H9 (cell line): ENCODE measurements around the gene VENTX. TPM values are rescaled to one million over a fixed set of nuclear protein-coding genes. Genes with fewer than 3 reads are reported as not detected.

Experiments used
- DNase-seq: peaks from one replicate; pipeline ENCODE4 v3.0.0-alpha.2; 2017
- H2AFZ ChIP-seq: one replicate; pipeline ENCODE4 v1.6.1; 2013; ENCODE audit warnings: mild to moderate bottlenecking, low read length, control low read depth, moderate library complexity
- H2AK5ac ChIP-seq: 2 replicates; pipeline ENCODE4 v1.6.1; 2013; ENCODE audit warnings: low read length, control low read depth, mixed read lengths; ENCODE audit not compliant: insufficient read length
- H2BK120ac ChIP-seq: one replicate; pipeline ENCODE4 v1.6.1; 2013; ENCODE audit warnings: low read depth, mild to moderate bottlenecking, low read length, control low read depth, inconsistent platforms; ENCODE audit not compliant: poor library complexity, severe bottlenecking
- H2BK12ac ChIP-seq: 2 replicates; pipeline ENCODE4 v1.6.1; 2013; ENCODE audit warnings: low read length, control low read depth, mixed read lengths, low read depth; ENCODE audit not compliant: insufficient read length
- H2BK15ac ChIP-seq: 2 replicates; pipeline ENCODE4 v1.6.1; 2013; ENCODE audit warnings: low read depth, low read length, control low read depth
- H2BK20ac ChIP-seq: one replicate; pipeline ENCODE4 v1.6.1; 2013; ENCODE audit warnings: low read depth, mild to moderate bottlenecking, low read length, control low read depth, inconsistent platforms; ENCODE audit not compliant: poor library complexity, severe bottlenecking
- H2BK5ac ChIP-seq: 2 replicates; pipeline ENCODE4 v1.6.1; 2013; ENCODE audit warnings: low read length, control low read depth, mixed read lengths; ENCODE audit not compliant: insufficient read length
- H3K14ac ChIP-seq: 2 replicates; pipeline ENCODE4 v1.6.1; 2013; ENCODE audit warnings: low read length, control low read depth; ENCODE audit not compliant: insufficient read depth
- H3K18ac ChIP-seq: 2 replicates; pipeline ENCODE4 v1.6.1; 2013; ENCODE audit warnings: low read depth, mild to moderate bottlenecking, mixed read lengths, low read length, control low read depth; ENCODE audit not compliant: insufficient read length
- H3K23ac ChIP-seq: 2 replicates; pipeline ENCODE4 v1.6.1; 2013; ENCODE audit warnings: low read length, control low read depth, mixed read lengths, low read depth; ENCODE audit not compliant: insufficient read length
- H3K23me2 ChIP-seq: 2 replicates; pipeline ENCODE4 v1.6.1; 2013; ENCODE audit warnings: low read depth, mild to moderate bottlenecking, mixed read lengths, low read length, control low read depth; ENCODE audit not compliant: insufficient read length, poor library complexity, severe bottlenecking
- H3K27ac ChIP-seq: 2 replicates; pipeline ENCODE4 v1.5.1; 2013; ENCODE audit warnings: low read length, control low read depth, mixed read lengths, low read depth; ENCODE audit not compliant: insufficient read length
- H3K27me3 ChIP-seq: 2 replicates; pipeline ENCODE4 v1.6.1; 2013; ENCODE audit warnings: low read length, control low read depth, inconsistent platforms; ENCODE audit not compliant: insufficient read depth
- H3K4ac ChIP-seq: 2 replicates; pipeline ENCODE4 v1.6.1; 2013; ENCODE audit warnings: low read depth, mild to moderate bottlenecking, control low read depth, inconsistent platforms, low read length, moderate library complexity
- H3K4me1 ChIP-seq: 2 replicates; pipeline ENCODE4 v1.6.1; 2013; ENCODE audit warnings: low read length, control low read depth, inconsistent platforms; ENCODE audit not compliant: insufficient read depth
- H3K4me2 ChIP-seq: 2 replicates; pipeline ENCODE4 v1.6.1; 2013; ENCODE audit warnings: low read length, control low read depth, mixed read lengths; ENCODE audit not compliant: insufficient read length, insufficient read depth
- H3K56ac ChIP-seq: 2 replicates; pipeline ENCODE4 v1.6.1; 2013; ENCODE audit warnings: low read depth, mild to moderate bottlenecking, mixed read lengths, low read length, control low read depth; ENCODE audit not compliant: insufficient read length
- H3K79me1 ChIP-seq: 2 replicates; pipeline ENCODE4 v1.6.1; 2013; ENCODE audit warnings: low read depth, mild to moderate bottlenecking, moderate library complexity, low read length, control low read depth, inconsistent platforms; ENCODE audit not compliant: insufficient read depth, poor library complexity, severe bottlenecking
- H3K79me2 ChIP-seq: 2 replicates; pipeline ENCODE4 v1.6.1; 2013; ENCODE audit warnings: low read length, control low read depth, inconsistent platforms; ENCODE audit not compliant: insufficient read depth
- H3K9ac ChIP-seq: 2 replicates; pipeline ENCODE4 v1.6.1; 2013; ENCODE audit warnings: low read length, control low read depth, mixed read lengths; ENCODE audit not compliant: insufficient read length; ENCODE audit errors: extremely low read depth
- H3K9me3 ChIP-seq: one replicate; pipeline ENCODE4 v1.6.1; 2013; ENCODE audit warnings: low read depth, low read length, inconsistent platforms; ENCODE audit not compliant: control insufficient read depth
- H3T11ph ChIP-seq: one replicate; pipeline ENCODE4 v1.6.1; 2013; ENCODE audit warnings: mild to moderate bottlenecking, low read length, control low read depth, inconsistent platforms
- H4K20me1 ChIP-seq: one replicate; pipeline ENCODE4 v1.6.1; 2013; ENCODE audit not compliant: control insufficient read depth, insufficient read length, insufficient read depth
- H4K5ac ChIP-seq: 2 replicates; pipeline ENCODE4 v1.6.1; 2013; ENCODE audit warnings: low read depth, mild to moderate bottlenecking, mixed read lengths, low read length, control low read depth; ENCODE audit not compliant: insufficient read length
- H4K8ac ChIP-seq: replicated peaks from 2 replicates; pipeline ENCODE4 v1.6.1; 2013; ENCODE audit warnings: low read length, control low read depth, mixed read lengths, low read depth; ENCODE audit not compliant: insufficient read length
- H4K91ac ChIP-seq: 2 replicates; pipeline ENCODE4 v1.6.1; 2013; ENCODE audit warnings: low read depth, mild to moderate bottlenecking, moderate library complexity, mixed read lengths, low read length, control low read depth; ENCODE audit not compliant: insufficient read length
- H3K27ac Mint-ChIP-seq, 3 experiments: 2 replicates in 2 of 3; 3 replicates in 1 of 3; pipeline ENCODE4 v1.8.0; 2020 to 2021; ENCODE audit warnings: mixed read lengths in 3 of 3, mild to moderate bottlenecking in 1 of 3, moderate library complexity in 1 of 3
- H3K27me3 Mint-ChIP-seq: 2 replicates; pipeline ENCODE4 v1.8.0; 2021; ENCODE audit warnings: low read depth, mild to moderate bottlenecking, moderate library complexity, mixed read lengths
- H3K36me3 Mint-ChIP-seq, 3 experiments: 2 replicates in 2 of 3; 3 replicates in 1 of 3; pipeline ENCODE4 v1.8.0; 2020 to 2021; ENCODE audit warnings: low read depth in 3 of 3, mixed read lengths in 3 of 3; ENCODE audit not compliant: insufficient read depth in 1 of 3
- H3K4me1 Mint-ChIP-seq, 2 experiments: 2 replicates each; pipeline ENCODE4 v1.8.0; 2020; ENCODE audit warnings: mixed read lengths in 2 of 2
- H3K4me3 Mint-ChIP-seq, 2 experiments: 2 replicates in 1 of 2; 3 replicates in 1 of 2; pipeline ENCODE4 v1.8.0; 2020 to 2021; ENCODE audit warnings: mild to moderate bottlenecking in 2 of 2, mixed read lengths in 2 of 2, moderate library complexity in 1 of 2
- H3K9me3 Mint-ChIP-seq, 2 experiments: 2 replicates in 1 of 2; 3 replicates in 1 of 2; pipeline ENCODE4 v1.8.0; 2020; ENCODE audit warnings: mild to moderate bottlenecking in 2 of 2, mixed read lengths in 2 of 2, moderate library complexity in 1 of 2
- WGBS: extraction: QIAGEN DNeasy Blood & Tissue Kit; methylation state at CpG from one replicate; pipeline ENCODE4 v1.1.7; 2013; ENCODE audit warnings: missing lambda C conversion rate, low lambda C conversion rate, mixed read lengths; ENCODE audit not compliant: insufficient read length; ENCODE audit errors: extremely low coverage; 5-methylcytosine and 5-hydroxymethylcytosine counted together
- total RNA-seq: library from RNA; stranded (reverse); gene quantifications from 2 replicates; pipeline ENCODE4 v1.2.1, GENCODE V29; 2021
- TF ChIP-seq, protein P1 (sequence below): fragments of 200-600 bp; sonication (generic); conservative IDR thresholded peaks from 3 replicates; pipeline ENCODE4 v1.8.0; 2021; ENCODE audit warnings: antibody characterized with exemption, mild to moderate bottlenecking

VENTX gene
- total RNA-seq, 1 experiment from 2014 or later = 10.9 TPM

DNA sequence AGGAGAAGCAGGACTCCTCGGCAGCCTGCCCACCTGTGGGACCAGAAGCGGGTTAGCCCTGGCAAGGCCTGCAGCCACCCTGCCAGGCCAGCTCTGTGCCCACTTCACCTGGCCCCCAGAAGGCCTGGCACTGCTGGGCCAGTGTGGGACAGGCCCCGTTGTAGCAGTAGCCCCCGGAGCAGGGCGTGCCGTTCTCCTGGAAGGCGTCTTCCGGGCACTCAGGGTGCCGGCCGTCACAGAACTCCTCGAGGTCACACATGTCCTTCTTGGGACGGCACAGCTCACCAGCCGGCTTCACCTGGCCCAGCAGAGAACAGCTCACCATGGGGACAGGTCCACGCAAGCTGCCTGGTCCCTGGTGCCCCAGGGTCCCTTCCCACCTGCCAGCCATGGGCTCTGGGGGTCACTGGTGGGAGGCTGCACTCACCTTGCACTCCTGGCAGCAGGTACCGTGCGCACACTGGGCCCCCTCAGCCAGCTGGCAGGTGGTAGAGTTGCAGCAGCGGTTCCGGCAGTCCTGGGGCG lies 33.2 kb downstream of the VENTX start:
- no peak overlapping the region for H2AFZ ChIP-seq
- H2BK20ac ChIP-seq = no peak overlapping the region
- H4K5ac ChIP-seq = no peak overlapping the region
- no peak overlapping the region for H4K91ac ChIP-seq
- DNase-seq = no peak
- no peak overlapping the region for H3K18ac ChIP-seq
- Mint-ChIP-seq H3K4me3 (no peak overlapping the region), H3K36me3 (no peaks in the 10 kb centered on the region), H3K27ac (no peak overlapping the region), H3K27me3 (peaks cover 5% of the 10 kb centered on the region), H3K9me3 (no peaks in the 10 kb centered on the region), H3K4me1 (peaks cover 0 to 2% of the 10 kb centered on the region in 2 experiments; a peak in 3 of 4 replicates)
- H3K56ac ChIP-seq = no peak overlapping the region
- no peak overlapping the region for H2BK120ac ChIP-seq
- H3K23ac ChIP-seq = no peak overlapping the region
- WGBS = no CpG with 5 or more reads among the region's 19 CpGs
- no peaks in the 10 kb centered on the region for H4K20me1 ChIP-seq
- no peaks in the 10 kb centered on the region for H3K9me3 ChIP-seq
- H2BK15ac ChIP-seq = no peak overlapping the region
- H3K79me1 ChIP-seq = no peaks in the 10 kb centered on the region
- H3K79me2 ChIP-seq = no peaks in the 10 kb centered on the region
- H3K27ac ChIP-seq = no peak overlapping the region
- TF ChIP-seq, protein P1, sequence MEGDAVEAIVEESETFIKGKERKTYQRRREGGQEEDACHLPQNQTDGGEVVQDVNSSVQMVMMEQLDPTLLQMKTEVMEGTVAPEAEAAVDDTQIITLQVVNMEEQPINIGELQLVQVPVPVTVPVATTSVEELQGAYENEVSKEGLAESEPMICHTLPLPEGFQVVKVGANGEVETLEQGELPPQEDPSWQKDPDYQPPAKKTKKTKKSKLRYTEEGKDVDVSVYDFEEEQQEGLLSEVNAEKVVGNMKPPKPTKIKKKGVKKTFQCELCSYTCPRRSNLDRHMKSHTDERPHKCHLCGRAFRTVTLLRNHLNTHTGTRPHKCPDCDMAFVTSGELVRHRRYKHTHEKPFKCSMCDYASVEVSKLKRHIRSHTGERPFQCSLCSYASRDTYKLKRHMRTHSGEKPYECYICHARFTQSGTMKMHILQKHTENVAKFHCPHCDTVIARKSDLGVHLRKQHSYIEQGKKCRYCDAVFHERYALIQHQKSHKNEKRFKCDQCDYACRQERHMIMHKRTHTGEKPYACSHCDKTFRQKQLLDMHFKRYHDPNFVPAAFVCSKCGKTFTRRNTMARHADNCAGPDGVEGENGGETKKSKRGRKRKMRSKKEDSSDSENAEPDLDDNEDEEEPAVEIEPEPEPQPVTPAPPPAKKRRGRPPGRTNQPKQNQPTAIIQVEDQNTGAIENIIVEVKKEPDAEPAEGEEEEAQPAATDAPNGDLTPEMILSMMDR = no peak
- H4K8ac ChIP-seq = no peak overlapping the region
- H3T11ph ChIP-seq = no peak overlapping the region
- H3K23me2 ChIP-seq = no peaks in the 10 kb centered on the region
- H2BK5ac ChIP-seq = no peak overlapping the region
- H3K4me1 ChIP-seq = no peaks in the 10 kb centered on the region
- no peak overlapping the region; the same call in 1 of the 2 replicates for H3K14ac ChIP-seq
- H2BK12ac ChIP-seq = no peak overlapping the region
- H3K9ac ChIP-seq = no peak overlapping the region
- H3K4me2 ChIP-seq = no peak overlapping the region
- no peak overlapping the region for H3K4ac ChIP-seq
- no peaks in the 10 kb centered on the region for H3K27me3 ChIP-seq
- no peak overlapping the region for H2AK5ac ChIP-seq
